HG03108 (cell line): ENCODE results near the gene FERMT1.
"Not testable (repeated sequence)": the region's sequence is repeated elsewhere in the genome, so short reads cannot be mapped to it uniquely, and the experiment has no call there.

Source experiments
- ATAC-seq: cut with Tn5 transposase; IDR thresholded peaks from one replicate; pipeline ENCODE4 v1.9.1; 2021; ENCODE audit warnings: moderate library complexity; ENCODE audit not compliant: unreplicated experiment

Gene FERMT1

DNA sequence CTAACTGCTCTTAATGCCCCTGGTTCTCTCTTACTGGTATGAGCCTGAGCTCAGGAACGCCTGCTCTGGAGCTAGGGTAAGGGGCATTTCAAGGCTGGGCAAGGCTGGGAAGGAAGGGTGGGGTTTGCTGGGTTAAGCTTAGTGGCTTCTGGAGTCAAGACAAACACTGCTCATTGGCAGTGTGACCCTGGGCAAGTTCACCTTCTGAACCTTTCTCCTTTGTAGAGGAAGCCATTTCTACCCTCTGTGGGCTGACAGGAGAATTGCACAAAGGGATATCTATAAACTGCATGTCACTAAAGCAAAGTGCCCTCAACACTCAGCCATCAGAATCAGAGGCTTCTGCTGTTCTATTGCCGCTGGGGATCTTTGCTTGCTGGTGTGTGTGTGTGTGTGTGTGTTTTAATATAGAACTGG is 48.7 kb downstream of the FERMT1 start:
- no peak for ATAC-seq

DNA sequence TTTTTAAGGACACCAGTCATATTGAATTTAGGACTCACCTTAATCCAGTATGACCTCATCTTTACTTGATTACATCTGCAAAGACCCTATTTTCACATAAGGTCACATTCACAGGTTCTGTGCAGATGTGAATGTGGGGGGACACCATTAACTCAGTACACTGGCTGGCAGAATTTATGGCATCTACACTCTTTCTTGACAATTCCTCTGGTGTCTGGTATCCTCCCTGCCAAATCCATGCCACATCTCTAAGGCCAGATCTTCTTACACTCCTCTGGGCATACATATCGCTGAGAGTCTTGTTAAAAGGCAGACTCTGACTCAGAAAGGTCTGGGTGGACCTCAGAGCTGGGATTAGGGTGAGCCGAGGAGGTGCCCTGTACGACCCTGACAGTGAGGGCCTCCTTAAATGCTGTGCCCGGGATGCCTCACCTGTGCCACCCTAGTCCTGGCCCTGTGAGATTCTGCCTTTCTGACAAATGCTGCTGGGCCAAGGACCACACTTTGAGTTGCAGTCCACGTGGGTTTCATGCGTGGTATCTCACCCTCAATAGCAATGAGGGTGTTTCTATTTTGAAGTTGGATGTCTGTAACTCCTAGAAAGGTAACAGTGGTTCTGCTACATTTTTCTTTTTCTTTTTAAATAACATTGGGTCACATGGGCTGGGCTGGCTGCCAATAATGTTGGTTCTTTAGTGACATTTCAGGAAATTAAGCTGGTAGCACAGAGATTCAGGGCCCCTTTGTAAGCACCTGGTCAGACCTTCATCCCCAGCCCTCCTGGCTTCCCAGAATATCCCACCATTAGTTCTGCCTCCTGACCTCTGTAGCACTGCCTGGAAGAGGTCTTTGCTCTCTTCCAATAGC is 51.8 kb downstream of the FERMT1 start:
- no peak for ATAC-seq

DNA sequence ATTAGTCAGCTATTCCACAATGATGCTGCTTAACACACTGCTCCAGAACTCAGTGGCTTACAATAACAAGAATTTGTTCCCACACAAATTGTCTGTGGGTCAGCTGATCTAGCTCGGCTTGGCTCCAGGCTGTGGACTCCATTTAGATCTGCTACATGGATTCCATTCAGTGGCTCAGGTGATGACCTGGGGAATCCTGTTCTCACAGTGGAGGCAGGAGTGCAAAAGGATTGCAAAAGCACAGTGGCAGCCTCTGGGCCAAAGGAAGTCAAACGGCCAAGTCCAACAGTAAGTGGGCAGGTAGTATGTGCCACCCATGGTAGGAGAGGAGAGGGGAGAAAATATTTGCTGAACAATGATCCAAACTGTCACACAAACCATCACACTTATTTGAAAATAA is 53.2 kb downstream of the FERMT1 start:
- no peak for ATAC-seq

DNA sequence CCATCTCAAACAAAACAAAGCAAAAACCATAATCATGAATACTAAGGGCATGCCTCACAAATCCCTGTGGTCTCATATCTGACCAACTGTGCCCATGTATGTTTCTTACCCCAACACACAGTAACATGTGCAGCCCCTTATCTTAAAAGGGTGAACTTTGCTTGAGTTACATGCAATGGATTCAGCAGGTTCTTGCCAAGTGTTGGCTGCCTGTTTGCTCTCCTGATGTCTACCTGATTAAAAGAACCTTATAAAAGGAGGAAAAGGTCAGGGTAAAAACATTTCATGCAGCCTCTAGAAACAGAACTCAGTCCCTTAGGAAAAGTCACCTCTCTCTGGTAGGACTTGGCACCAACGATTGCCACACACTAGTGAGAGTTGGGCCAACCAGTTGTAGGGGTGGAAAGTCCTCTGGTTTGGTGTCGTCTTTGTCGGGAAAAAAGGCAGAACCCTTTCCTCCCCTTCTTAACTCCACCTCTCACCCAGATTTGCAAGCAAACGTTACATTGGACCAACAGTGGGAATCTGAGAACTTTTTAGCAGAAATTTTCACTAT is 55.0 kb downstream of the FERMT1 start:
- ATAC-seq: no peak

DNA sequence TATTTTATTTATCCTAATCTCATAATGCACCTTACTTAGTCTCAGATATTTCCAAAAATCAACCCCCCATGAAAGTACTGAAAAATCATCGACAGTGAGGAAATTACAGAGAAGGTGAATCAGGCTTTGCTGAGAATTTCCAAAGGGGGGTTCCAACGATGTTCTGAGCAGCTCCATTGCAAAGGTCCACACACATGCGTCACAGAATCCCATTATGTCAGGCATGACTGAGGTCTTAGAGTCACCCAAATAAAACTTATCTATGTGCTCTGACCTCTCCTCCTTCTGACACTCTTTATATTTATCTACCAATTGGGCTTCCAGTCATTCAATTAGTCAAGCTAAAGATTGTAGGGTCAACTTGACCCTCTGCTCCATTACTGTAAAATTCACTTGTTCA is 56.2 kb downstream of the FERMT1 start:
- no peak for ATAC-seq

DNA sequence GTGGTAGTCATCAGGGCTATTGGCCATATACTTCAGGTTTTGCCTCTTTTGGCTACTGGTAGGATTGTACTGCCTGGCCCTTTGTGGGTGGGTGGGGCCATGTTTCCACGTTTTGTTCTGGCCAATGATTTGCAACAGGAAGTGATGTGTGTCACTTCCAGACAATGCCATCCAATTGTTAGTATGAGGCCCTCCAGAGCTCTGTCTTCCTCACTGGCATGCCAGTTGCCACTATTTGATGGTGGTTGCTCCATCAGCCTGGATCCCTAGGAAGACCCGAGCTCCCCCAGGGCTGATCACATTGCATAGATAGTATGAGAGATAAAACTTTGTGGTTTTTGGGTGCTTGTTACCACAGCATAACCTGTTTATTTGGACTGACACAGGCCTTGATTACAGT is 61.3 kb downstream of the FERMT1 start:
- no peak for ATAC-seq

DNA sequence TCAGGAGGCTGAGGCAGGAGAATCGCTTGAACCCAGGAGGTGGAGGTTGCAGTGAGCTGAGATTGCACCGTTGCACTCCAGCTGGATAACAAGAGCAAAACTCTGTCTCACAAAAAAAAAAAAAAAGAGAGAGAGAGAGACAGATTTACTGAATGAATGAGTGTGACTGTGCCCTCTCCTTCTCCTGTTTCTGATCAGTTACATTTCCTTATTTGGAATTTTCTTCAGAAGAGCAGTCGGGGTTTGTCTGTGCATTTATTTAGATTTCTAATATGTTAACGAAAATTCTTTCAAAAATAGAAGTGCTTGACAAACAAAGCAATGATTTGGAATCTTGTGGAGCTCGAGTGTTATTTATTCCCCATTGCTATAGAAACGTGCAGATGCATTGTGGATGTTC is 62.6 kb downstream of the FERMT1 start:
- ATAC-seq: no peak

DNA sequence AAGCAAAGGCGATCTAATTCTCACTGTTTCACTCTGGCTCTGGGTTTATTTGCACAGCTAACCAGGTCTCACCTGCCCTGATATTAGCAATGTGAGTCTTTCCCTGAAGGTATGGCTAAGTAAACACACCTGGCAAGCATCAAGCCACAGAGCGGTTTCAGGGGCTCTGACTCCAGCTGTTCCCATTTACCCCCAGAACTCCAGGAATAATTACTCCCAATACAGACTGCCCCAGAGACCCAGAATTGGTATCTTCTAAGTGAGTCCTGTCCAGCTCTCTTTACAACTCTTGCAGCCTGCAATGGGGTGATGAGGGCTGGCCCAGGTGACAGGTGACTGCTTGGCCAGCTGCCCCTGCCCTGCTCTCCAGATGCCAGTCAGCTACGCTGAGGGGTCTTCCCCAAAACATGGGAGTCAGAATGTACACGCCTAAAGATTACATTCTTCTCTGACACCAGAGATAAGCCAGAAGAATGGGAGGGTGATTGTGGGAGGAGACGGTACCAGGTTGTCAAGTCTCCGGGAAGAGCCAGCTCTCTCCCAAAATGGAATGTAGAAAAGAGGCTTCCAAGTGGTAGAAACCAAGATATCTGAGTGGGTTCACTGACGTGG is 64.0 kb downstream of the FERMT1 start:
- no peak for ATAC-seq

DNA sequence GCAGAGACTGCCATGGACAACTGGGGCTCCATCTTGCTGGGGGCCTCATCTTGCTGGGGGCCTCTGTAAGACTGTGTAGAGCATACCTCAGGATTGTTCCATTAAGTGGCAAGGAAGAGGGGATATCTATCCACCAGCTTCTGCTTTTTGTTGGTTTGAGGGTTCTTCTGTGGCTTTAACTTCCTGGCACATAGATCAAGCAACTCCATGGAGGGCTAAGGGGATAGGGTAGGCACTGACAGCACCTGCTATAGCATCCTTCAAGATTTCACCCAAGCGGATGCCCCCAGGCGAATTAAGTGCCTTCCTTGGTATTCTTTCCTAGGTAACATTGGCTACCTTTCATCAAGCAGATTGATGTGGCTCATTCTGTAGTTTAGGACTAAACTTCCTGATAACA is 65.1 kb downstream of the FERMT1 start:
- no peak for ATAC-seq

DNA sequence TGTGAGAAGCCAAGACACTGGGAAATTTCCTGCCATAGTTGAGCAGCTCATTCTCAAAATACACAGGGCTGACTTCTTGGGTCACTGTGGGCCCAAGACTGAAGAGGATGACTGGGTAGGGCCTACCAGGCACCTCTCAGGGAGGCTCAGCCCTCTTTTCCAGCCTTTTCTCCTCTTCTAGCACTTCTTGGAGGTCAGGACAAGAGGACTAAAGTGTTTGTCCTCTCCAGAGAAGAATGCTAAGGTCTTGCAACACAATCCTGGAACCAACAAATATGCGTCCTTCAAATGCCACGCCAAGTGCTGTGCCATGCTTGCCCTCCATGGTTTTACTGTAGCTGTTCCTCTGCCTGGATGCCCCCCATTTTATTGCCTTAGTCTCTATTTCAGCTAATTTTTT is 65.7 kb downstream of the FERMT1 start:
- no peak for ATAC-seq

DNA sequence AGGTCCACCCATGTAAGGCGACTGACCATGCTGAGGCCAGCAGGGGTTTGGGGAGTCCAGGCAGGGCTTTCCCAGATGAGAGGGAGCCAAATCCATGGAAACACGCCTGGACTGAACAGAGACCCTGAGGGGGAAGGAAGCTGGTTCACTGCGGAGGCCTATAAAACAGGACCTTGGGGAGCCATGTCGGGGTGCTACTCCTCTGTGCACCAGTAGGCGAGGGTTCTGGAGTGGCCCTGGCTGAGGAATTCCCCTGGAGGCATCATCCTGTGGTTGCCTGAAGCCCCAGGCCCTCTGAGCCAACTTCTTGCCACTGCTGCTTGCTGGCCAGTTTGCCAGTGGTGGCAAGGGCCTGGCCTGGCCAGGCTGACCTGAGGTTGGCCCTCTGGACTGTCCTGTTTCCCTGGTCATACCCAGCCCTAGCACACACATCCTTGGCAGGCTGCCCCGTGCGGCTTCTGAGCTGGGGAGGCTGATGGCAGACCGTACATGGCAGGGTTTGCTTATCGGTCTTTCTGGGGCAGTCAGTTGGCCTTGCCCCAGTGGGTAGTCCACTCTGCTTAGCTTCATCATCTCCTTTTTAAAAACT is 66.8 kb downstream of the FERMT1 start:
- ATAC-seq: no peak

DNA sequence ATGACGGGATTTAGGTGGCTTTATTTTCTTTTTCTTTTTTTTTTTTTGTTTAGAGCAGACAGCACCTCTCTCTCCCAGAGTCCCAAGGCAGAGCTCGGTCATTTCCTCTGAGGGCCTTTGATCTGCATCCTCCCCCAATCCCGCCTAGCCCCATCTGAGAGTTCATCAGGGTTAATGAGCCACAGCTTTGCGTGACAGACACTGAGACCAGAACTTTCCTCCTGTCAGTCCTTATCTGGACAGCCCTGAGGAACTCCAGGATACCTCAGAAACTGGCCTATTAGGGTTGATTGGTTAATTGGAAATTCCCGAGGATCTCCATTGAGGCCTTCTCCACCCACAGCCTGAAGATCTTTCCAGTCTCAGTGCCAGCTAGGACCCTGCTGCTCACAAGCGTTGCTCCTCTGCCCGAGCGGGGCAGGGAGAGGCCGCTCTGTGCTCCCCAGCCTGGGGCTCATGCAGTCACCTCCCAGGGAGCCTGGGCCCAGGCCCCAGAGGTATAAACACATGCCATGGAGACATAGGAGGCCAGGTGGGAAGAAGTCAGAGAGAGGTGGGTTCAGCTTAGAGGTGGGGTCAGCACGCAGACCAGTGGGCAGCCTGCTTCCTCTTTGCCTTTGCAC is 67.6 kb downstream of the FERMT1 start:
- ATAC-seq: no peak

DNA sequence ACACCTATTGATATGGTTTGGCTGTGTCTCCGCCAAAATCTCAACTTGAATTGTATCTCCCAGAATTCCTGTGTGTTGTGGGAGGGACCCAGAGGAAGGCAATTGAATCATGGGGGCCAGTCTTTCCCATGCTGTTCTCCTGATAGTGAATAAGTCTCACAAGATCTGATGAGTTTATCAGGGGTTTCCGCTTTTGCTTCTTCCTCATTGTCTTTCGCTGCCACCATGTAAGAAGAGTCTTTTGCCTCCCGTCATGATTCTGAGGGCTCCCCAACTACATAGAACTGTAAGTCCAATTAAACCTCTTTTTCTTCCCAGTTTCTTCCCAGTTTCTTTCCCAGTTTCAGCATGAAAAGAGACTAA is 68.2 kb downstream of the FERMT1 start:
- not testable (repeated sequence) for ATAC-seq

DNA sequence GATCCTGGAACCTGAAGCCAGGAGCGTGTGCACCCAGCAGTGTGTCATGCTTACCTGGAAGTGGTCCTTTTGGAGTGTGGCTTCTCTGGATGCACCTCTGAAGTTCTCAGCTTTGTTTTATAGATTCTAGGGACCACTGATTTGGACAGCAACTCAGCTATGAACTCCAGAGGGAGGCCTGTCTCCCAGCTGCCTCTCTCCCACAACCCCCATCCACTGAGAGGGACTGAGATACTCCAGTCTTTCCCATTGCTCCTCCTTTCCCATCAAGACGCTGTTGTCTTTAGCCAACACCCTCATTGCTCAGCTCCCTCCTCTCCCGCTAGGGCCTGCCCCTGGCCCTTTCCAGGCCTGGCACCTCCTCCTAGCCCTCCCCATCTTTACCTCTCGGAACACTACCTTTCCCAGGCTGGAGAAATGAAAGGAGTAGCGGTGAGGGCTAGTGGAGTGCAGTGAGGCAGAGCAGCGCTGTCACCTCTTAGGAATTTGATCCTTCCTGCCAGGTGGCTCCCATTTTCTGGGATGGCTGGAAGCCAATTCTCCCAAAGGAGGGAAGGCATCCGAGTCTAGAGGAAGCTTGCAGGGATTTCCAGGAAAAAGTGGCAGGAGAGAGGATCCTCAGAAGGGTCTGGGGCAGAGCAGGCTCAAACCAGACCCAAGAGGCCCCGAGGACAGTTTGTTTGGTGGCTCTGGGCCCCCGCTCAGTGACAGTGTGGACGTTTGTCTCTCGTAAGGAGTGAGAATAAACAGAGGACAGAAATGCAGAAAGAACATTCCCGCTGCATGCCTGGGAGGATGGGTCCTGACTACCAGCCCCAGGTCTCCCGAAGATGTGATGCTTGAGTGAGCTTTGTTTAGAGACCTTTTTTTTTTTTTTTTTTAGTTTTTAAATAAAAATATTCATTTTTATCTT is 68.8 kb downstream of the FERMT1 start, which contains the start of gene LRRN4:
LRRN4 (minus strand) TSS at position 285 of the 913 bp plus-strand sequence. CDS start 1,261 bp downstream, outside the sequence.
- ATAC-seq: no peak

DNA sequence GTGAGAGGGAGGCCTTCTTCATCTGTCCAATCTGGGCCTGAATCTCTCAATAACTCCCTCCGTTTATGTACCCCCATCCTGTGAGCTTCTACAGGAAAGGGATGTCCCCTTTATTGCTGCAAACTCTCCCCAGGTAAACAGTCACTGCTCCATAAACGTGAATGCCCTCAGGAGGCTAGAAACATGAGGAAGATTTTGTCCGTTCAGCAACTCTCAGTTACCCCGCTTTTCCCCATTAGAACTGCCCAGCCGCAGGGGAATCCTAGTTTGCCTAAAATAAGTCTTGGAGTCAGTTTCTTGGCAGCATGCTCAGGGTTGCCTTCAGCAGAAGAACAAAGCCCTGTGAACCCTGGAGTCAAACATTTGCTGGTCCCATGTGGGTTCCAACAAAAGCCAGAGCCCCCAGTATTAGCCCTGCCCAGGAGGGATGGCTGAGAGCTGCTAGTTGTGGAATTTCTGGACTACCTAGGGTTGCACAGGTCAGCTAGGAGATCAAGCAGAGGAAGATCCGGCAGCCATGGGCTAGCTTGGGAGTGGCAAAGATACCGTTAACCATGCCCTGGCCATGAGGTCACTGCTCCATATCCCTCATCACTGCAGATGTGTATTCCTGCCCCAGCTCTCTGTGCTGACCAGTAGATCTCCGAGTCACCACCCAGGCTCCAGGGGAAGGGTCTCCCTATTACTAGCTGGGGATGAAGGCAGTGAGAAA is 69.6 kb downstream of the FERMT1 start:
- ATAC-seq: no peak

DNA sequence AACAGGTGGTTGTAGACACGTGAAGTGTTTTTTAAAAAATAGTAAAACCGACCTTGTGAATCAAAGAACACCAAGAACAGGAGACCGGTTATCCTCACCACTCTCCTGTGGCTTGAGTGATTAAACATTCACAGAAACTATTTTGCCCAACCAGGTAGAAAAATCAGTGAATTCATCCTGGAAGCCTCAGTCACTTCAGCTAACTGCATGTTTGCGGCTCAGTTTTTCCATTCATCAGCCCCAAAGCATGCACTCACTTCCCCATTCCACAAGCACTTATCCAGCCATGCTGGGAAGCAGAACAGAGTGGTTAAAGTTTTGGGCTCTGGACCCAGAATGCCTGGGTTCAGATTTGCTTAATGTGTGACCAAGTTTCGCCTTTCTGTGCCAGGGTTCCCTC is 71.3 kb downstream of the FERMT1 start:
- no peak for ATAC-seq

DNA sequence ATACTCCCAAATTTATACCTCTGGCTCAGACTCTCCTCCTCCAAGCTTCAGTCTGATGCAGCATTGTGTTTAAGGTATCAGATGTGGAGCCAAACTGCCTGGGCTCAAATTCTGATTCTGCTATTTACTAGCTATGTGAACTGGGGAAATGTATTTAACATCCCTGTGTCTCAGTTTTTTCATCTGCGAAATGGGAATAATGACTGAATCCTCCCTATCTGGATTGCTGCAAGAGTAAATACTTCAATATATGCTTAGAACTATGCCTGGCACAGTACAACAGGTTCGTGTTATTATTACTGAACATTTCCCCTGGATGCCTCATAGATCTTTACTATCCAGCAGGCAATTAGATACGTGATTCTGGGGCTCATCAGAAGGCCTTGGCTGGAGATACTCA is 74.4 kb downstream of the FERMT1 start:
- ATAC-seq: no peak

DNA sequence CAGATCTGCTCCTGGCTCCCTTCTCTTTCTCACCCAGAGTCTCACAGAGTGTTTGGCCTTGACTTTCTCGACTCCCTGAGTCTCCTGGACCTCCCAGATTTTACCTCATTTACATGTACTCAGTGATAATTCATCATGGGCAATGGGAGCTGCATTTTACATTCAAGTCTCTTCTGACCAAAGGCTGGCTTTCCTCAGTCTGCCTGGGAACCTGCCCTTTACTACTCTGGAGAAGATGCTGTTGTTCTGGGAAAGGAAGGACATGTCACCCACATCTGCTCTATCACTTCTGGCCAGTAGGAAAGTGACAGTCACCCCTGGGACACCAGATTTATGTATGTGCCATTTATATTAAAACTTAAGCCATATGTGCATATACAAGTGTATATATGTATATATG is 76.4 kb downstream of the FERMT1 start:
- ATAC-seq: no peak

DNA sequence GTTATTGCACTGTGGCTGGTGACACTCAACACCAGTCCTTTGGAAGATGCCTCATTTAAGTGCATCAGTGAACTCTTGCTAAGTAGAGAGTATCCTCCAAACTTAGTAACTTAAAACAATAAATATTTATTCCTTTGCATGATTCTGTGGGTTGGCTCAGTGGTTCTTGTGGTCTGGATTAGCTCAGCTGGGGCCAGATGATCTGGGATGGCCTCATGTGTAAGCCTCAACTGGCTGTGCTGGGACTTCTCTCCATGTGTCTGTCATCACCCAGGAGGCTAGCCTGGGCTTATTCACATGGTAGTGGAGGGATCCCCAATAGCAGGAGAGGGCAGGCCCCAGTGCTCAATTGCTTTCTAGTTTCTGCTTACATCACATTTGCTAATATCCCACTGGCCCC is 77.3 kb downstream of the FERMT1 start:
- no peak for ATAC-seq

DNA sequence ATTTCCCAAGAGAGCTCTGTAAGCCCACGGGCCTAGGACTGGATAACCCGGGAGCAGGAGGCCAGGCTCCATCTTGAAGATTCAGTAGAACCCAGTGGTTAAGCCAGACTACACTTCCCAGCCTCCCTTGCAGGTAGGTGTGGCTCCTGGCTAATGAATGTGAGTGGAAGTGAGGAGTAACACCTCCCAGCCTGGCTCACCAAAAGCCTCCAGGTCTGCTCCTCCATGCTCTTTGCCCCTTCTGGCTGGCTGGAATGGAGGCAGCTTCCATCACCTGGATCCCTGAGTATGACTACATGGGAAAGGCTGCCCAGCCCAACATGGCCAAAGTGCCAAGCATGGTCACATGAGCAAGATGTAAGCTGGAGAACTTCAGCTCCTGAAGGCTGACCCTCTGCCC is 78.7 kb downstream of the FERMT1 start:
- ATAC-seq: no peak
